Measurements from ENCODE around the gene ELP4.
"Not testable (repeated sequence)": the region's sequence is repeated elsewhere in the genome, so short reads cannot be mapped to it uniquely, and the experiment has no call there.

Gene ELP4

GRCh38 chr11:31531293-31531692 is 21.7 kb downstream of the ELP4 start:
- DNase-seq: no peak
- in situ Hi-C loops (cut with MboI; ENCODE audit: low pct_unique_long_range_greater_than_20kb, low sequenced_read_pairs): no loop called here

- in situ Hi-C loops (cut with MboI; ENCODE audit: low pct_unique_long_range_greater_than_20kb, low sequenced_read_pairs): no loop called here
- DNase-seq: no peak
Observed at GRCh38 chr11:31535479-31535878, 25.9 kb downstream of the ELP4 start.

- DNase-seq: no peak
- in situ Hi-C loops (cut with MboI; ENCODE audit: low pct_unique_long_range_greater_than_20kb, low sequenced_read_pairs): no loop called here
Observed at GRCh38 chr11:31542862-31543261, 33.3 kb downstream of the ELP4 start.

GRCh38 chr11:31555938-31556337 is 46.4 kb downstream of the ELP4 start:
- in situ Hi-C loops (cut with MboI; ENCODE audit: low pct_unique_long_range_greater_than_20kb, low sequenced_read_pairs): no loop called here
- DNase-seq: no peak

GRCh38 chr11:31558001-31558400 is 48.4 kb downstream of the ELP4 start:
- no peak for DNase-seq
- in situ Hi-C loops (cut with MboI; ENCODE audit: low pct_unique_long_range_greater_than_20kb, low sequenced_read_pairs): no loop called here

GRCh38 chr11:31560842-31561476 is 51.4 kb downstream of the ELP4 start:
- in situ Hi-C loops (cut with MboI; ENCODE audit: low pct_unique_long_range_greater_than_20kb, low sequenced_read_pairs): no loop called here

GRCh38 chr11:31564517-31564916 is 55.0 kb downstream of the ELP4 start:
- DNase-seq; in situ Hi-C loops (cut with MboI; ENCODE audit: low pct_unique_long_range_greater_than_20kb, low sequenced_read_pairs): not testable (repeated sequence)

More at GRCh38 chr11:31560842-31561476, 51.4 kb downstream of the ELP4 start:
- DNase-seq: no peak

GRCh38 chr11:31574133-31574532 is 64.6 kb downstream of the ELP4 start:
- DNase-seq; in situ Hi-C loops (cut with MboI; ENCODE audit: low pct_unique_long_range_greater_than_20kb, low sequenced_read_pairs): not testable (repeated sequence)

- in situ Hi-C loops (cut with MboI; ENCODE audit: low pct_unique_long_range_greater_than_20kb, low sequenced_read_pairs); DNase-seq: not testable (repeated sequence)
Observed at GRCh38 chr11:31575764-31576163, 66.2 kb downstream of the ELP4 start.

GRCh38 chr11:31579412-31579811 is 69.8 kb downstream of the ELP4 start:
- DNase-seq; in situ Hi-C loops (cut with MboI; ENCODE audit: low pct_unique_long_range_greater_than_20kb, low sequenced_read_pairs): not testable (repeated sequence)

- in situ Hi-C loops (cut with MboI; ENCODE audit: low pct_unique_long_range_greater_than_20kb, low sequenced_read_pairs): no loop called here
- peak; percentile 25 for DNase-seq
Observed at GRCh38 chr11:31582697-31583096, 73.1 kb downstream of the ELP4 start.

- no peak for DNase-seq
- in situ Hi-C loops (cut with MboI; ENCODE audit: low pct_unique_long_range_greater_than_20kb, low sequenced_read_pairs): no loop called here
Observed at GRCh38 chr11:31598454-31598853, 88.9 kb downstream of the ELP4 start.

- no peak for DNase-seq
- in situ Hi-C loops (cut with MboI; ENCODE audit: low pct_unique_long_range_greater_than_20kb, low sequenced_read_pairs): no loop called here
Observed at GRCh38 chr11:31601635-31602282, 92.2 kb downstream of the ELP4 start.

GRCh38 chr11:31606893-31607292 is 97.3 kb downstream of the ELP4 start:
- in situ Hi-C loops (cut with MboI; ENCODE audit: low pct_unique_long_range_greater_than_20kb, low sequenced_read_pairs): no loop called here
- no peak for DNase-seq

- in situ Hi-C loops (cut with MboI; ENCODE audit: low pct_unique_long_range_greater_than_20kb, low sequenced_read_pairs): no loop called here
- DNase-seq: peak; percentile 59
Observed at GRCh38 chr11:31607914-31608313, 98.3 kb downstream of the ELP4 start.

GRCh38 chr11:31608995-31609394 is 99.4 kb downstream of the ELP4 start:
- in situ Hi-C loops (cut with MboI; ENCODE audit: low pct_unique_long_range_greater_than_20kb, low sequenced_read_pairs): no loop called here
- DNase-seq: no peak

- DNase-seq: no peak
- in situ Hi-C loops (cut with MboI; ENCODE audit: low pct_unique_long_range_greater_than_20kb, low sequenced_read_pairs): no loop called here
Observed at GRCh38 chr11:31610544-31610943, 101.0 kb downstream of the ELP4 start.

- DNase-seq: no peak
Observed at GRCh38 chr11:31617246-31617645, 107.7 kb downstream of the ELP4 start.

GRCh38 chr11:31619980-31620379 is 110.4 kb downstream of the ELP4 start:
- DNase-seq: no peak
- in situ Hi-C loops (cut with MboI; ENCODE audit: low pct_unique_long_range_greater_than_20kb, low sequenced_read_pairs): no loop called here

More at GRCh38 chr11:31617246-31617645, 107.7 kb downstream of the ELP4 start:
- in situ Hi-C loops (cut with MboI; ENCODE audit: low pct_unique_long_range_greater_than_20kb, low sequenced_read_pairs): no loop called here

- in situ Hi-C loops (cut with MboI; ENCODE audit: low pct_unique_long_range_greater_than_20kb, low sequenced_read_pairs): no loop called here
- DNase-seq: no peak
Observed at GRCh38 chr11:31620434-31620833, 110.9 kb downstream of the ELP4 start.

- no peak for DNase-seq
- in situ Hi-C loops (cut with MboI; ENCODE audit: low pct_unique_long_range_greater_than_20kb, low sequenced_read_pairs): no loop called here
Observed at GRCh38 chr11:31625868-31626267, 116.3 kb downstream of the ELP4 start.

Measured in KBM-7 (cell line).